HG02798 (cell line): ENCODE measurements around the gene HMBS.
"Not testable (repeated sequence)": the region's sequence is repeated elsewhere in the genome, so short reads cannot be mapped to it uniquely, and the experiment has no call there.

Experiments
- ATAC-seq: cut with Tn5 transposase; IDR thresholded peaks from one replicate; pipeline ENCODE4 v1.9.1; 2021; ENCODE audit warnings: mild to moderate bottlenecking; ENCODE audit not compliant: unreplicated experiment, poor library complexity

Gene HMBS

GRCh38 chr11:119084663-119085436 is at the start of gene HMBS:
TSS of gene HMBS (plus strand) at chr11:119084881. CDS start at chr11:119085034, 153 bp downstream.
- ATAC-seq = peak; percentile 89

- no peak for ATAC-seq
These were observed 45.8 kb upstream of the HMBS start for GRCh38 chr11:119038884-119039283.

GRCh38 chr11:119039471-119039870 is 45.2 kb upstream of the HMBS start:
- ATAC-seq = not testable (repeated sequence)

DNA sequence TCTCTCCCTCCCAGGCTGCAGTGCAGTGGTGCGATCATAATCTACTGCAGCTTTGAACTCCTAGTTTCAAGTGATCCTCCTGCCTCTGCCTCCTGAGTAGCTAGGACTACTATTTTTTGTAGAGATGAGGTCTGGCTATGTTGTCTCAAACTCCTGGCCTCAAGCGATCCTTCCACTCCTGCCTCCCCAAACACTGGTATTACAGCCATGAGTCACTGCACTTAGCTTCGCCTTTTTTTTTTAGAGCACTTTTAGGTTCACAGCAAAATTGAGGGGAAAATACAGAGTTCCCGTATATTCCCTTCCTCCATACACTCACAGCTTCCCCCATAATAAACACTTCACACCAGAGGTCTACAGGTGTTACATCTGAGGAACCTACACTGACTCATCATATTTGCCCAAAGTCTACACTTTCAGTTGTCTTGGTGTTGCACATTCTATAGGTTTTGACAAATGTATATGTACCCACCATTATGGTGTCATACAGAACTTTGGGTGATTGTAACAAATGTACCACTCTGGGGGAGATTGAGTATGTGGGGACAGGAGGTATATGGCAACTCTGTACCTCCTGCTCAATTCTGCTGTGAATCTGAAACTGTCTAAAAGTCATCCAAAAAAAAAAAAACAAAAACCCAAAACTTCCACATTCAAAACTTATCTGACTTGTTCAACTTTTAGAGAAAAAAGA is 42.7 kb upstream of the HMBS start:
- ATAC-seq = no peak

DNA sequence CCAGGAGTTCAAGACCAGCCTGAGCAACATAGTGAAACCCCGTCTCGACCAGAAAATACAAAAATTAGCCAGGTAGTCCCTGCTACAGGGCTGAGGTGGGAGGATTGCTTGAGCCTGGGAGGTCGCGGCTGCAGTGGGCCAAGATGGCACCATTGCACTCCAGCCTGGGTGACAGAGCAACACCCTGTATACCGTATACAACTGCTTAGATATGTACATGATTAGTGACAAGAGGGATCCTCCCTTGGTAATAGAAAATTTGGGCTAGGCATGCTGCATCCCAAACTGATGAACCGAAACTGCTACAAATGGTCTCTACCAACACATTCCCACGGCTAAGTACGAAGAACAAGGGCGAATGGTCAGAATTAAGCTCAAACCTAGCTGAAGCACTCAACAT is 41.8 kb upstream of the HMBS start:
- ATAC-seq = no peak

- ATAC-seq = no peak
These were observed 40.0 kb upstream of the HMBS start for GRCh38 chr11:119044708-119045107.

DNA sequence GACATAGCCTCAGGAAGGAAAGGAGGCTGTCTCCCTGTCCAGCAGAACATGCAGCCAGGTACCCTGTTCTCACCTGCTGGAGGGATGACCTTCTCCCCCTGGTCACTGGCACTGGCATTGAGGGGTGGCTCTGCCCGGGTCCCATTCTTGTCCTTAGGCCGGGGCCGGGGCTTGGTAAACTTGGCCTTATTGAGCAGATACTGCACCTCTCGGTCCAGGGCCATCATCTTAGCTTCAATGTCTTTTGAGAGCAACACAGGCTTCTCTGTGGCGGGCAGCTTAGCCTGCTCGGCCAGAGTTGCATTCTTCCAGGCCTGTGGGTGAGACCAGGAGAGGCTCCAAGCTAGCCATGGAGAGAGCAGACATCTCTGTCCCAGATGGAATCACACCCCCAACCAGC is 38.2 kb upstream of the HMBS start:
- ATAC-seq = no peak

GRCh38 chr11:119047205-119047604 is 37.5 kb upstream of the HMBS start:
- ATAC-seq = no peak

- no peak for ATAC-seq
These were observed 36.0 kb upstream of the HMBS start for GRCh38 chr11:119048644-119049043.

GRCh38 chr11:119049081-119049480 is 35.6 kb upstream of the HMBS start:
- ATAC-seq = no peak

DNA sequence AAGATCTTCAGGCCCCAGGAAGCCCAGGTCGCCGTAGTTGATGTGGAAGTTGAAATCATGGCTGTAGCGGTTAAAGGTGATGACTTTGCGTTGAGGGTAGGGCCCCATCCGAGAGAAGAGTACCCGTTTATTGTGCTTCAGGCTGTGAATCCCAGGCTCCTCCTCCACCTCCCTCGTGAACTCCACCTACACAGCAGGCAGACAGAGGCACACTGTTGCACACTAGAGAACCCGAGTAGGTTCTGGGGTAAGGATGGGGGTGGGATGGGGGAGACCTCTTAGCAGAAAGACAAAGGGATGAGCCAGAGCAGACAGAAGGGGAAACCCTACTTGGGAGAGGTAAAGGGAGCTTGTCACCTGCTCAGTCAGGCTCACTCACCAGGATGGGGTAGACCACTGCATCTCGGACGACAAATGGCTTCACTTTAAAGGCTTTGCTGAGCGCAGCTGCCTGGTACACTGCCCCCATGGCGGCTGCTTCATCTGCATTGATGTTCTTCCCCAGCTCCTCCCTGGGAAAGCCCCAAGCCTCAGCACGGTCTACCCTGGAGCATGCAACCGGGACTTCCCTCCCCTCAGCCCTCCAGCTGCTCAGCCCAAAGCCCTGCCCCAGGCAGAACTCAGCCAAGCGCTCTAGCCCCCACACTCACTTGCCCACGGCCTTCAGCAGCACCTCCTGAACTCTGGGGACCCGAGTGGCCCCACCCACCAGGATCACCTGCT is 33.1 kb upstream of the HMBS start:
- ATAC-seq = peak; percentile 60

GRCh38 chr11:119052163-119052814 is 32.4 kb upstream of the HMBS start:
- no peak for ATAC-seq

DNA sequence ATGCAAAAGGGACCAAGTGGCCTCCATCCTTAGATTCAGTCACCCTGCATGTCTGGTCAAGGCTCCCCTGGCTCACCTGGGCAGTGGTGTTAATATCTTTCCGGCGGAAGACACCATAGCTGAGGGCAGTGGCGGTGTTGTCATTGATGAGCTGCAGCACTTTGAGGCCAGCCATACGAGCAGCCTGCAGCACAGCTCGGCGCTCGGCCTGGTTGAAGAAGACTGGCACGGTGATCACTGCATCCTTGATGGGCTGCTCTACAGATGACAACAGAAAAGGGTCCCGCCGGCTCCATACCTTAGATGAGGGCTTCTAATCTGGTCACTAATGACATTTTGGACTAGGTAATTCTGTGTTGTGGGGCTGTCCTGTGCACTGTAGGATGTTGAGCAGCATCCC is 30.3 kb upstream of the HMBS start:
- ATAC-seq = no peak

DNA sequence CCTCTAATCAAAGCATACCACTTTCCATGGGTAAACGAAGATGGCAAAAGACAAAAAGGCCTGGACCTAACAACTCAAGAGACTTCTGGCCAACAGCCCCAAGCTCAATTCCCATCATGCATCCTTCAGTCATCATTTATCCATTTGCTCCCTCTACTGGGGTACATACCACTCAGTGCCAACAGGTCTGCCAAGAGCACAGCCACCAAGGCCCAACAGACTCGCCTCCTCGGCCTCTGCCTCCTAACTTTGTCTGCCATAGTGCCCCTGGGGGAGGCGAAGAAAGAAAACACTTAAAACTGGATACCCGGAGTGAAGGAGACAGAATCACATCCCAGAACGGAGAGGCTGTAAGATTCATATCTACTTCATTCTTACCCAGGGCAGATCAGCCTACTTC is 28.8 kb upstream of the HMBS start:
- ATAC-seq = no peak

- ATAC-seq = peak; percentile 6
These were observed 28.2 kb upstream of the HMBS start for GRCh38 chr11:119056421-119056999.

- ATAC-seq = peak; percentile 94
These were observed 27.5 kb upstream of the HMBS start, which contains the start of gene HYOU1 for GRCh38 chr11:119057000-119057769. TSS of gene HYOU1 (minus strand) at chr11:119057205. CDS start at chr11:119056160, 1,045 bp downstream.

GRCh38 chr11:119059128-119059527 is 25.6 kb upstream of the HMBS start:
- ATAC-seq = not testable (repeated sequence)

- no peak for ATAC-seq
These were observed 23.4 kb upstream of the HMBS start for GRCh38 chr11:119061256-119061655.

GRCh38 chr11:119062779-119063178 is 21.9 kb upstream of the HMBS start:
- ATAC-seq = no peak
